HepG2 (cell line): ENCODE measurements around the gene ABI3. TPM values are rescaled to one million over a fixed set of nuclear protein-coding genes. Genes with fewer than 3 reads are reported as not detected.

Source experiments
- ATAC-seq: fragments of 200-7000 bp; cut with Tn5 transposase; 3 replicates; pipeline ENCODE4 v1.9.1; 2020; ENCODE audit warnings: mild to moderate bottlenecking, moderate library complexity
- BruUV-seq: library from RNA; stranded (reverse); fragments of 400-500 nt; replicated peaks from 2 replicates; lab custom pipeline; 2021; lab: Mats Ljungman, UMichigan
- CTCF ChIA-PET: fragments of 300-600 bp; formaldehyde crosslinking; extraction: SDS; loops from one replicate; lab custom pipeline; 2021; ENCODE audit warnings: low total read pairs, inconsistent platforms, low intra/inter-chr PET ratio; lab: Yijun Ruan, JAX
- POLR2A ChIA-PET: fragments of 350-600 bp; sonication (Branson Sonifier 250); formaldehyde crosslinking; loops from one replicate; lab custom pipeline; 2020; ENCODE audit warnings: antibody characterized with exemption, inconsistent platforms; lab: Yijun Ruan, JAX
- DNase-seq: peaks from one replicate; pipeline ENCODE4 v3.0.0-alpha.2; 2015; ENCODE audit warnings: low spot score
- FAIRE-seq: peaks from 3 replicates; lab custom pipeline; 2011; peaks lifted over from hg19 to GRCh38; lab: Jason Lieb, UNC
- H2AFZ ChIP-seq: one replicate; pipeline ENCODE4 v1.6.1; 2011; ENCODE audit warnings: low read length, inconsistent platforms
- H3K27ac ChIP-seq: fragments of 300-600 bp; 3 replicates; pipeline ENCODE4 v1.8.0; 2011; ENCODE audit warnings: mixed run types, mild to moderate bottlenecking, mixed read lengths, low read length, inconsistent platforms; ENCODE audit not compliant: insufficient read depth; ENCODE audit errors: extremely low read length
- H3K27me3 ChIP-seq, 2 experiments: fragments of 200-600 bp in 1 of 2; 2 replicates in 1 of 2; 3 replicates in 1 of 2; pipeline versions ENCODE4 v1.6.0 to v1.8.0; 2011; ENCODE audit warnings: low read length in 2 of 2, mild to moderate bottlenecking in 2 of 2, moderate library complexity in 2 of 2, inconsistent platforms in 1 of 2; ENCODE audit not compliant: insufficient read depth in 2 of 2, control insufficient read depth in 1 of 2
- H3K36me3 ChIP-seq, 2 experiments: fragments of 200-600 bp in 1 of 2; replicated peaks in 1 of 2; 2 replicates in 1 of 2; 3 replicates in 1 of 2; pipeline versions ENCODE4 v1.5.1 to v1.8.0; 2011; ENCODE audit warnings: low read length in 2 of 2, inconsistent platforms in 1 of 2; ENCODE audit not compliant: insufficient read depth in 2 of 2, control insufficient read depth in 1 of 2
- H3K4me1 ChIP-seq: 2 replicates; pipeline ENCODE4 v1.5.1; 2012; ENCODE audit warnings: low read length, inconsistent platforms; ENCODE audit not compliant: insufficient read depth
- H3K4me2 ChIP-seq: 2 replicates; pipeline ENCODE4 v1.6.0; 2011; ENCODE audit warnings: low read depth, low read length, inconsistent platforms
- H3K4me3 ChIP-seq, 3 experiments: fragments of 200-600 bp in 1 of 3; sonication (generic), shearing (Covaris generic) in 1 of 3; replicated peaks in 1 of 3; 2 replicates each; pipeline ENCODE4 v1.5.1; 2011 to 2016; ENCODE audit warnings: low read length in 3 of 3, inconsistent platforms in 2 of 3, low read depth in 2 of 3, mild to moderate bottlenecking in 2 of 3, control low read depth in 1 of 3, mixed read lengths in 1 of 3; ENCODE audit not compliant: insufficient read depth in 1 of 3
- H3K79me2 ChIP-seq: one replicate; pipeline ENCODE4 v1.6.1; 2011; ENCODE audit warnings: low read length, inconsistent platforms; ENCODE audit not compliant: insufficient read depth
- H3K9ac ChIP-seq: 2 replicates; pipeline ENCODE4 v1.6.0; 2011; ENCODE audit warnings: mild to moderate bottlenecking, low read depth, low read length, inconsistent platforms; ENCODE audit not compliant: insufficient read depth
- H3K9me3 ChIP-seq: 2 replicates; pipeline ENCODE4 v1.5.1; 2012; ENCODE audit warnings: mild to moderate bottlenecking, low read length
- H4K20me1 ChIP-seq: 2 replicates; pipeline ENCODE4 v1.6.0; 2011; ENCODE audit warnings: inconsistent platforms, mild to moderate bottlenecking, low read length, moderate library complexity; ENCODE audit not compliant: insufficient read depth
- HOXA9 ChIP-seq: sonication (generic); formaldehyde crosslinking; IDR thresholded peaks from 2 replicates; pipeline ENCODE4 v1.8.1; 2022; ENCODE audit warnings: missing genetic modification reagents, mild to moderate bottlenecking, moderate library complexity, borderline replicate concordance
- RFX5 ChIP-seq: IDR thresholded peaks from 2 replicates; pipeline ENCODE4 v1.6.1; 2011; ENCODE audit warnings: low read depth, low read length, improper control_type of control experiment
- ZNF629 ChIP-seq: sonication (generic); formaldehyde crosslinking; conservative IDR thresholded peaks from 2 replicates; pipeline ENCODE4 v1.5.0; 2020; ENCODE audit warnings: missing genetic modification reagents
- WGBS: methylation state at CpG from one replicate; pipeline ENCODE4 v1.1.6; 2017; ENCODE audit warnings: low lambda C conversion rate; 5-methylcytosine and 5-hydroxymethylcytosine counted together
- in situ Hi-C: cut with HindIII; loops from 2 replicates; pipeline ENCODE4 v1.10.0; 2017; ENCODE audit warnings: low pct_unique_long_range_greater_than_20kb; ENCODE audit not compliant: extremely low pct_ligation_motif_present
- intact Hi-C: fragments of 100-400 bp; cut with micrococcal nuclease; formaldehyde crosslinking; loops from one replicate; pipeline ENCODE4 v1.10.0; 2022; ENCODE audit not compliant: unreplicated experiment
- polyA plus RNA-seq, 8 experiments: library from polyadenylated mRNA; depleted of rRNA in 3 of 8; stranded (reverse) in 7 of 8; unstranded in 1 of 8; fragments of >200 nt; fragmentation: Illumina TruSeq in 4 of 8; extraction: Trizol in 4 of 8; gene quantifications; 2 replicates each; pipeline versions ENCODE4 v1.2.1 to v1.2.3, GENCODE V29; 2011 to 2016; ENCODE audit warnings: low read depth in 4 of 8, missing spikeins in 1 of 8, mixed read lengths in 1 of 8; ENCODE audit not compliant: insufficient read depth in 1 of 8
- total RNA-seq, 5 experiments: library from RNA; depleted of rRNA; stranded (reverse); fragments of >200 nt; fragmentation: Illumina TruSeq; extraction: Trizol; gene quantifications; 2 replicates each; pipeline ENCODE4 v1.2.3, GENCODE V29; 2016; ENCODE audit warnings: low read depth in 1 of 5

The ABI3 gene
- total and polyA plus RNA-seq, 2 of the 13 experiments (the other 11 are each of a cell fraction or from before 2014, with no cell fraction given): not detected

DNA sequence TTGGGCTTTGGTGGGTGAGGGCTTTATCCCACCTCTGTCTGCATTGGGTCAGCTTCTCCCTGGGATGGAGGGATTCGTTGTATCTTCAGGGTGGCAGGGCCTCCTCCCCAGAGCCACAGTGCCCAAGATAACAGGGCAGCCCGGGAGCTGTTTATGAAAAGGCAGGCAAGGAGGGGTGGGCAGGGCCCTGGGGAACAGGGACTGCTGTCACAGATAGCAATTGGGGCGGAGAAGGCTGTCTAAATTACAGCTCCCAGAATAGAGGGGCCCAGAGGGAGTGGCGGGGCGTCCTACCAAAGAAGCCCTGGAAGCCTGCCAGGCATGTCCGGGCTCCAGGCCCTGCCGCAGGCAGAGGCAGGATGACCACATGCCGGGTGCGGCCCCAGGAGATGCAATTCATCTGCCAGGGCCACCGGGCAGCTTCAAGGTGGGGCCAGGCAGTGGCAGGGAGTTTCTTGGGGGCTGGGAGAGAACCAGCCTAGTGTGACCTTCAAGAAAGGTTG, 38.8 kb downstream of the ABI3 start:
- POLR2A ChIA-PET: no interaction called here
- CTCF ChIA-PET: no interaction called here
- no peak overlapping the region for H3K4me2 ChIP-seq

DNA sequence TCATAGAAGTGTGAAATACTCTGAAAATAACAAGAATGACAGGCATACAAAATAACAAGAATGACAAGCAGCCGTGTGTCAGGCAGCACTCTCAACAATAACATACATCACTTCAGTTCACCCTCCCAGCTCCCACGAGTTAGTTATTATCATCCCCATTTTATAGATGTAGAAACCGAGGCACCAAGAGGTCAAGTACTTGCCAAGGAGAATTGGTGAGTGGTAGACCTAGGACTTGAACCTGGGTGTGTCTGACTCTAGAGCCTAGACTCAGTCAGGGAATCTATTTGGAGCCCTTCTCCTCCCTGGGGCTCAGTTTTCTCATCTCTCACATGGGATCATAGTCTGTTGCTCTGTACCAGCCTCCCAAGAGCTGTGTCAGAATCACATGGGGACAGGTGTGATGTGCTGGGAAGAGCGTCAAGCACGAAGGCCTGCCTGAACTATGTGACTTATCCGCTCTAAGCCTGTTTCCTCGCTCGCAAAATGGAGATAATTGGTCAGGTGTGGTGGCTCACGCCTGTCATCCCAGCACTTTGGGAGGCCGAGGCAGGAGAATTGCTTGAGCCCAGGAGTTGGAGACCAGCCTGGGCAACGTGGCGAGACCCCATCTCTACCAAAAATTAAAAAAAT, 39.5 kb downstream of the ABI3 start:
- H3K9me3 ChIP-seq: no peaks in the 10 kb centered on the region
- ATAC-seq (no peak), FAIRE-seq (no peak), DNase-seq (no peak)
- WGBS: 34% methylated on average over 12 of the region's 12 CpGs
- H3K36me3 ChIP-seq: no peaks in the 10 kb centered on the region
- H3K4me3 ChIP-seq: no peak overlapping the region
- POLR2A ChIA-PET: interaction anchor here (0.6 kb wide), 1 partner anchor 678 kb away, joined by 3 read pairs; no protein-coding TSS in a partner anchor
- H3K9ac ChIP-seq: no peak overlapping the region
- intact Hi-C loops (no loop called here), in situ Hi-C loops (no loop called here)
- CTCF ChIA-PET: no interaction called here
- BruUV-seq: no TSS peak
- TF ChIP-seq ZNF629 (0 out of 2 replicates have a peak, but pooled peaks have one; percentile 25), HOXA9 (CRISPR knock-in tag) (no peak)
- H2AFZ ChIP-seq: no peak overlapping the region
- H4K20me1 ChIP-seq: no peaks in the 10 kb centered on the region
- H3K79me2 ChIP-seq: no peaks in the 10 kb centered on the region
- peaks cover 6% of the 10 kb centered on the region; the same call in 1 of the 2 replicates for H3K4me1 ChIP-seq
- peaks cover 1 to 22% of the 10 kb centered on the region in 2 experiments; a peak in 4 of 5 replicates for H3K27me3 ChIP-seq
- H3K4me2 ChIP-seq: no peak overlapping the region
- no peak overlapping the region for H3K27ac ChIP-seq

More for the DNA sequence above, 38.8 kb downstream of the ABI3 start:
- H3K36me3 ChIP-seq: no peaks in the 10 kb centered on the region
- no peaks in the 10 kb centered on the region for H4K20me1 ChIP-seq
- H3K4me3 ChIP-seq: no peak overlapping the region
- no peaks in the 10 kb centered on the region for H3K79me2 ChIP-seq
- no peak for FAIRE-seq
- peaks cover 6% of the 10 kb centered on the region; the same call in 1 of the 2 replicates for H3K4me1 ChIP-seq
- intact Hi-C loops (no loop called here), in situ Hi-C loops (no loop called here)
- DNase-seq: no peak
- H2AFZ ChIP-seq: no peak overlapping the region
- H3K9ac ChIP-seq: no peak overlapping the region
- BruUV-seq: no TSS peak
- no peaks in the 10 kb centered on the region for H3K9me3 ChIP-seq
- 7% methylated on average over 10 of the region's 10 CpGs for WGBS
- no peak for TF ChIP-seq RFX5
- H3K27ac ChIP-seq: no peak overlapping the region
- ATAC-seq: no peak; the same call in 2 of the 3 replicates
- H3K27me3 ChIP-seq: peaks cover 1 to 28% of the 10 kb centered on the region in 2 experiments; a peak in 4 of 5 replicates
